K562 (cell line): ENCODE results near the gene SIMC1. TPM values are rescaled to one million over a fixed set of nuclear protein-coding genes. Genes with fewer than 3 reads are reported as not detected.

Experiments
- ATAC-seq: fragments of 200-7000 bp; cut with Tn5 transposase; 3 replicates; pipeline ENCODE4 v1.9.1; 2020; ENCODE audit warnings: moderate library complexity
- BruUV-seq: library from RNA; stranded (reverse); fragments of 400-500 nt; replicated peaks from 2 replicates; lab custom pipeline; 2021; lab: Mats Ljungman, UMichigan
- CTCF ChIA-PET: fragments of 300-600 bp; formaldehyde crosslinking; extraction: SDS; loops from one replicate; lab custom pipeline; 2021; ENCODE audit warnings: low intra/inter-chr PET ratio; lab: Yijun Ruan, JAX
- POLR2A ChIA-PET: fragments of 300-600, 350-650 bp; sonication (Branson Sonifier 250); formaldehyde crosslinking; extraction: SDS; loops from one replicate; lab custom pipeline; 2021; ENCODE audit warnings: antibody characterized with exemption, inconsistent platforms; lab: Yijun Ruan, JAX
- DNase-seq, 4 experiments: peaks; one replicate each; pipeline versions ENCODE4 v3.0.0 to v3.0.0-alpha.2; 2011 to 2018; ENCODE audit warnings: low spot score in 3 of 4, mixed read lengths in 3 of 4; ENCODE audit errors: extremely low read depth in 1 of 4
- FAIRE-seq: peaks from 2 replicates; lab custom pipeline; 2011; peaks lifted over from hg19 to GRCh38; lab: Jason Lieb, UNC
- H2AFZ ChIP-seq: 2 replicates; pipeline ENCODE4 v1.6.0; 2011; ENCODE audit warnings: low read depth, low read length, control low read depth, inconsistent platforms
- H3K27ac ChIP-seq: fragments of 200-600 bp; 3 replicates; pipeline ENCODE4 v1.8.0; 2011; ENCODE audit warnings: low read depth, mild to moderate bottlenecking, control low read depth, inconsistent platforms, low read length, moderate library complexity, mixed read lengths; ENCODE audit errors: extremely low read depth
- H3K27me3 ChIP-seq, 2 experiments: fragments of 300-600 bp in 1 of 2; 2 replicates in 1 of 2; 3 replicates in 1 of 2; pipeline versions ENCODE4 v1.6.0 to v1.8.0; 2011; ENCODE audit warnings: inconsistent platforms in 2 of 2, low read length in 2 of 2, mild to moderate bottlenecking in 1 of 2, mixed read lengths in 1 of 2, moderate library complexity in 1 of 2; ENCODE audit not compliant: control insufficient read depth in 2 of 2, insufficient read depth in 2 of 2
- H3K36me3 ChIP-seq: fragments of 300-600 bp; 3 replicates; pipeline ENCODE4 v1.8.0; 2011; ENCODE audit warnings: mild to moderate bottlenecking, low read length, inconsistent platforms; ENCODE audit not compliant: control insufficient read depth, insufficient read depth
- H3K4me1 ChIP-seq, 2 experiments: fragments of 200-600 bp in 1 of 2; replicated peaks in 1 of 2; 2 replicates in 1 of 2; 3 replicates in 1 of 2; pipeline versions ENCODE4 v1.5.1 to v1.8.0; 2011; ENCODE audit warnings: inconsistent platforms in 2 of 2, low read length in 2 of 2, mild to moderate bottlenecking in 1 of 2, mixed read lengths in 1 of 2, moderate library complexity in 1 of 2; ENCODE audit not compliant: control insufficient read depth in 2 of 2, insufficient read depth in 2 of 2
- H3K4me2 ChIP-seq: 2 replicates; pipeline ENCODE4 v1.6.1; 2011; ENCODE audit warnings: low read length, control low read depth, inconsistent platforms, mixed read lengths; ENCODE audit not compliant: insufficient read depth
- H3K4me3 ChIP-seq: fragments of 200-600 bp; sonication (generic), shearing (Covaris generic); 2 replicates; pipeline ENCODE4 v1.5.1; 2016; ENCODE audit warnings: control low read depth, inconsistent platforms
- H3K79me2 ChIP-seq: fragments of 200-600 bp; 3 replicates; pipeline ENCODE4 v1.8.0; 2011; ENCODE audit warnings: low read length, inconsistent platforms; ENCODE audit not compliant: control insufficient read depth, insufficient read depth
- H3K9ac ChIP-seq, 2 experiments: 2 replicates each; pipeline versions ENCODE4 v1.6.0 to v1.6.1; 2011; ENCODE audit warnings: low read depth in 2 of 2, low read length in 2 of 2, control low read depth in 1 of 2, inconsistent platforms in 1 of 2, mild to moderate bottlenecking in 1 of 2, mixed read lengths in 1 of 2; ENCODE audit not compliant: insufficient read depth in 1 of 2
- H3K9me1 ChIP-seq: one replicate; pipeline ENCODE4 v1.6.0; 2011; ENCODE audit warnings: inconsistent platforms, mild to moderate bottlenecking, low read length, moderate library complexity; ENCODE audit not compliant: control insufficient read depth, insufficient read depth
- H3K9me3 ChIP-seq: replicated peaks from 2 replicates; pipeline ENCODE4 v1.5.1; 2011; ENCODE audit warnings: low read depth, low read length, inconsistent platforms; ENCODE audit not compliant: control insufficient read depth, insufficient read depth
- H4K20me1 ChIP-seq: replicated peaks from 2 replicates; pipeline ENCODE4 v1.6.1; 2011; ENCODE audit warnings: low read length, inconsistent platforms, mixed read lengths; ENCODE audit not compliant: control insufficient read depth, insufficient read depth
- FOXJ3 ChIP-seq: sonication (generic); formaldehyde crosslinking; IDR thresholded peaks from 2 replicates; pipeline ENCODE4 v1.4.0; 2020; ENCODE audit warnings: mild to moderate bottlenecking, missing genetic modification reagents
- HMGXB4 ChIP-seq: sonication (generic); formaldehyde crosslinking; IDR thresholded peaks from 2 replicates; pipeline ENCODE4 v1.8.1; 2023; ENCODE audit warnings: mild to moderate bottlenecking, missing genetic modification reagents
- HNRNPL ChIP-seq: fragments of 200-400 bp; formaldehyde crosslinking; IDR thresholded peaks from 2 replicates; pipeline ENCODE4 v1.6.1; 2017; ENCODE audit warnings: low read depth, mild to moderate bottlenecking, low read length
- ILF3 ChIP-seq: fragments of 450-650 bp; IDR thresholded peaks from 2 replicates; pipeline ENCODE4 v1.6.1; 2018; ENCODE audit warnings: antibody characterized with exemption, mild to moderate bottlenecking, moderate library complexity, borderline replicate concordance
- MCM3 ChIP-seq: fragments of 450-650 bp; IDR thresholded peaks from 2 replicates; pipeline ENCODE4 v1.6.1; 2016
- MEIS2 ChIP-seq: fragments of 450-650 bp; IDR thresholded peaks from 2 replicates; pipeline ENCODE4 v1.6.1; 2014; ENCODE audit warnings: mild to moderate bottlenecking; ENCODE audit not compliant: partially characterized antibody
- POLR2AphosphoS2 ChIP-seq: IDR thresholded peaks from 2 replicates; pipeline ENCODE4 v1.6.1; 2012; ENCODE audit warnings: low read length, improper control_type of control experiment
- POLR2G ChIP-seq: fragments of 200-400 bp; formaldehyde crosslinking; IDR thresholded peaks from 2 replicates; pipeline ENCODE4 v1.6.1; 2017; ENCODE audit warnings: low read depth, mild to moderate bottlenecking, antibody characterized with exemption, low read length, moderate library complexity
- RBM39 ChIP-seq: fragments of 200-400 bp; formaldehyde crosslinking; optimal IDR thresholded peaks from 2 replicates; pipeline ENCODE3; 2018; ENCODE audit warnings: low read depth, low read length
- ZKSCAN3 ChIP-seq: fragments of 250-450 bp; sonication (Bioruptor Pico); IDR thresholded peaks from 2 replicates; pipeline ENCODE4 v1.4.0; 2020
- ZNF766 ChIP-seq: fragments of 200-800 bp; sonication (Bioruptor generic); conservative IDR thresholded peaks from 2 replicates; pipeline ENCODE4 v1.6.1; 2016; ENCODE audit warnings: missing genetic modification characterization, missing compliant biosample characterization
- ZNF77 ChIP-seq: fragments of 250-450 bp; sonication (Bioruptor Pico); IDR thresholded peaks from 2 replicates; pipeline ENCODE4 v1.5.0; 2020
- WGBS: fragments of 100-300 bp; shearing (Covaris generic); methylation state at CpG from one replicate; pipeline ENCODE4 v1.1.6; 2016; ENCODE audit warnings: low coverage, mixed read lengths; ENCODE audit not compliant: insufficient coverage; ENCODE audit errors: missing lambda C conversion rate; 5-methylcytosine and 5-hydroxymethylcytosine counted together
- in situ Hi-C: fragments of 300-500 bp; cut with MboI; formaldehyde crosslinking; loops from 4 replicates; pipeline ENCODE4 v1.15.0; 2018; ENCODE audit warnings: inconsistent platforms, mixed read lengths
- intact Hi-C: fragments of 100-400 bp; cut with micrococcal nuclease; formaldehyde crosslinking; loops from 2 replicates; pipeline ENCODE4 v1.14.2; 2022
- polyA plus RNA-seq, 8 experiments: library from polyadenylated mRNA; depleted of rRNA in 4 of 8; stranded (reverse) in 5 of 8; unstranded in 3 of 8; fragments of >200 nt; fragmentation: Nextera tagmentation in 2 of 8; fragmentation: Illumina TruSeq in 1 of 8; extraction: Ambion mirVana in 2 of 8; extraction: Trizol in 1 of 8; gene quantifications; 2 replicates each; pipeline versions ENCODE4 v1.2.1 to v1.2.3, GENCODE V29; 2011 to 2014; ENCODE audit warnings: inconsistent platforms in 1 of 8, missing spikeins in 1 of 8
- total RNA-seq, 7 experiments: library from RNA; depleted of rRNA in 6 of 7; stranded (reverse); fragments of >200 nt in 6 of 7; fragmentation: Illumina TruSeq in 2 of 7; extraction: Trizol in 2 of 7; gene quantifications; 2 replicates each; pipeline versions ENCODE4 v1.2.1 to v1.2.3, GENCODE V29; 2011 to 2021; ENCODE audit warnings: low replicate concordance in 1 of 7
- TF ChIP-seq, protein P1 (sequence below): fragments of 250-450 bp; sonication (Bioruptor Pico); IDR thresholded peaks from 2 replicates; pipeline ENCODE4 v1.4.0; 2020; ENCODE audit warnings: mild to moderate bottlenecking, moderate library complexity
- TF ChIP-seq, protein P2 (sequence below): fragments of 250-450 bp; sonication (Bioruptor Pico); IDR thresholded peaks from 2 replicates; pipeline ENCODE4 v1.4.0; 2020; ENCODE audit warnings: mild to moderate bottlenecking
- TF ChIP-seq, protein P3 (sequence below): fragments of 450-650 bp; conservative IDR thresholded peaks from 2 replicates; pipeline ENCODE4 v1.6.1; 2016; ENCODE audit warnings: missing genetic modification characterization, low read depth, mild to moderate bottlenecking, missing compliant biosample characterization, moderate library complexity

The SIMC1 gene
- total and polyA plus RNA-seq, 9 of the 15 experiments (the other 6 are each of a cell fraction or from before 2014, with no cell fraction given): 7.2 to 36.3 (median 14.7) TPM

GRCh38 chr5:176381423-176381822, 143.2 kb downstream of the SIMC1 start (continued):
- no peak for TF ChIP-seq FOXJ3 (CRISPR knock-in tag)
- TF ChIP-seq, all 486 proteins: peak for 0

GRCh38 chr5:176381979-176382378, 143.8 kb downstream of the SIMC1 start:
- no peaks in the 10 kb centered on the region for H3K9me1 ChIP-seq
- ATAC-seq (no peak), FAIRE-seq (no peak), DNase-seq (no peak)
- H3K79me2 ChIP-seq: peaks cover 23% of the 10 kb centered on the region
- no peaks in the 10 kb centered on the region; the same call in 1 of the 2 replicates for H4K20me1 ChIP-seq
- intact Hi-C loops (no loop called here), in situ Hi-C loops (no loop called here)
- WGBS: 93% methylated on average over 3 of the region's 3 CpGs
- H2AFZ ChIP-seq: no peak overlapping the region
- no peak overlapping the region for H3K4me3 ChIP-seq
- H3K36me3 ChIP-seq: peaks cover 70% of the 10 kb centered on the region
- BruUV-seq: no TSS peak
- no peaks in the 10 kb centered on the region for H3K27me3 ChIP-seq
- H3K4me2 ChIP-seq: no peak overlapping the region
- H3K9ac ChIP-seq: no peak overlapping the region
- H3K4me1 ChIP-seq: peaks cover 4 to 6% of the 10 kb centered on the region in 2 experiments; a peak in 3 of 5 replicates
- POLR2A ChIA-PET: no interaction called here
- H3K27ac ChIP-seq: no peak overlapping the region
- no peaks in the 10 kb centered on the region for H3K9me3 ChIP-seq
- CTCF ChIA-PET: no interaction called here
- TF ChIP-seq, protein P1, sequence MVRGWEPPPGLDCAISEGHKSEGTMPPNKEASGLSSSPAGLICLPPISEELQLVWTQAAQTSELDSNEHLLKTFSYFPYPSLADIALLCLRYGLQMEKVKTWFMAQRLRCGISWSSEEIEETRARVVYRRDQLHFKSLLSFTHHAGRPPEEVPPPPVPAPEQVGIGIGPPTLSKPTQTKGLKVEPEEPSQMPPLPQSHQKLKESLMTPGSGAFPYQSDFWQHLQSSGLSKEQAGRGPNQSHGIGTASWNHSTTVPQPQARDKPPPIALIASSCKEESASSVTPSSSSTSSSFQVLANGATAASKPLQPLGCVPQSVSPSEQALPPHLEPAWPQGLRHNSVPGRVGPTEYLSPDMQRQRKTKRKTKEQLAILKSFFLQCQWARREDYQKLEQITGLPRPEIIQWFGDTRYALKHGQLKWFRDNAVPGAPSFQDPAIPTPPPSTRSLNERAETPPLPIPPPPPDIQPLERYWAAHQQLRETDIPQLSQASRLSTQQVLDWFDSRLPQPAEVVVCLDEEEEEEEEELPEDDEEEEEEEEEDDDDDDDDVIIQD (CRISPR knock-in tag): no peak
- TF ChIP-seq, protein P2, sequence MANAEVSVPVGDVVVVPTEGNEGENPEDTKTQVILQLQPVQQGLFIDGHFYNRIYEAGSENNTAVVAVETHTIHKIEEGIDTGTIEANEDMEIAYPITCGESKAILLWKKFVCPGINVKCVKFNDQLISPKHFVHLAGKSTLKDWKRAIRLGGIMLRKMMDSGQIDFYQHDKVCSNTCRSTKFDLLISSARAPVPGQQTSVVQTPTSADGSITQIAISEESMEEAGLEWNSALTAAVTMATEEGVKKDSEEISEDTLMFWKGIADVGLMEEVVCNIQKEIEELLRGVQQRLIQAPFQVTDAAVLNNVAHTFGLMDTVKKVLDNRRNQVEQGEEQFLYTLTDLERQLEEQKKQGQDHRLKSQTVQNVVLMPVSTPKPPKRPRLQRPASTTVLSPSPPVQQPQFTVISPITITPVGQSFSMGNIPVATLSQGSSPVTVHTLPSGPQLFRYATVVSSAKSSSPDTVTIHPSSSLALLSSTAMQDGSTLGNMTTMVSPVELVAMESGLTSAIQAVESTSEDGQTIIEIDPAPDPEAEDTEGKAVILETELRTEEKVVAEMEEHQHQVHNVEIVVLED (CRISPR knock-in tag): no peak
- TF ChIP-seq ZNF766 (CRISPR knock-in tag) (no peak), HMGXB4 (no peak), POLR2AphosphoS2 (no peak), ILF3 (no peak), MCM3 (no peak), MEIS2 (no peak), ZNF77 (CRISPR knock-in tag) (no peak), ZKSCAN3 (no peak), POLR2G (no peak), RBM39 (no peak), HNRNPL (no peak)
- TF ChIP-seq, protein P3, sequence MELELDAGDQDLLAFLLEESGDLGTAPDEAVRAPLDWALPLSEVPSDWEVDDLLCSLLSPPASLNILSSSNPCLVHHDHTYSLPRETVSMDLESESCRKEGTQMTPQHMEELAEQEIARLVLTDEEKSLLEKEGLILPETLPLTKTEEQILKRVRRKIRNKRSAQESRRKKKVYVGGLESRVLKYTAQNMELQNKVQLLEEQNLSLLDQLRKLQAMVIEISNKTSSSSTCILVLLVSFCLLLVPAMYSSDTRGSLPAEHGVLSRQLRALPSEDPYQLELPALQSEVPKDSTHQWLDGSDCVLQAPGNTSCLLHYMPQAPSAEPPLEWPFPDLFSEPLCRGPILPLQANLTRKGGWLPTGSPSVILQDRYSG: no peak
